GM10847 (cell line): ENCODE results near the gene HOMER3.

Experiments
- POLR2A ChIP-seq: IDR thresholded peaks from 2 replicates; pipeline ENCODE4 v1.6.1; 2011; ENCODE audit not compliant: insufficient read length; ENCODE audit errors: extremely low read depth

The HOMER3 gene

GRCh38 chr19:18886972-18887371, 54.0 kb downstream of the HOMER3 start:
- no peak for TF ChIP-seq POLR2A

- no peak for TF ChIP-seq POLR2A
Observed at GRCh38 chr19:18883526-18884304, 57.3 kb downstream of the HOMER3 start.

- TF ChIP-seq POLR2A, result no peak
Observed at GRCh38 chr19:18881491-18881890, 59.5 kb downstream of the HOMER3 start.

- no peak for TF ChIP-seq POLR2A
Observed at GRCh38 chr19:18879579-18880373, 61.2 kb downstream of the HOMER3 start.
